Aorta (tissue), 5 donors: Measurements from ENCODE around the gene PLA2G2A. TPM values are rescaled to one million over a fixed set of nuclear protein-coding genes. Genes with fewer than 3 reads are reported as not detected.
"Not testable (repeated sequence)": the region's sequence is repeated elsewhere in the genome, so short reads cannot be mapped to it uniquely, and the experiment has no call there.

Experiments used
- ATAC-seq: fragments of 200-7000 bp; cut with Tn5 transposase; one replicate; pipeline ENCODE4 v1.9.1; 2022; ENCODE audit warnings: moderate library complexity; ENCODE audit not compliant: low FRiP score
- DNase-seq, 2 donors: peaks; one replicate each; pipeline ENCODE4 v3.0.0-alpha.2; 2020
- H3K27ac ChIP-seq, 2 donors: one replicate each; pipeline ENCODE4 v1.5.1; 2013; ENCODE audit warnings: low read length in 2 of 2, mild to moderate bottlenecking in 2 of 2, moderate library complexity in 2 of 2, control low read depth in 1 of 2, inconsistent platforms in 1 of 2, low read depth in 1 of 2
- H3K27me3 ChIP-seq, 2 donors: one replicate each; pipeline ENCODE4 v1.6.1; 2013; ENCODE audit warnings: control low read depth in 1 of 2, low read length in 1 of 2, mild to moderate bottlenecking in 1 of 2, moderate library complexity in 1 of 2; ENCODE audit not compliant: insufficient read depth in 2 of 2, control insufficient read depth in 1 of 2
- H3K36me3 ChIP-seq, 2 donors: one replicate each; pipeline ENCODE4 v1.6.1; 2013; ENCODE audit warnings: control low read depth in 1 of 2, low read length in 1 of 2, mild to moderate bottlenecking in 1 of 2; ENCODE audit not compliant: insufficient read depth in 2 of 2, control insufficient read depth in 1 of 2
- H3K4me1 ChIP-seq, 2 donors: one replicate each; pipeline ENCODE4 v1.6.1; 2013; ENCODE audit warnings: low read length in 2 of 2, control low read depth in 1 of 2, mild to moderate bottlenecking in 1 of 2, moderate library complexity in 1 of 2; ENCODE audit not compliant: insufficient read depth in 2 of 2, control insufficient read depth in 1 of 2
- H3K4me3 ChIP-seq, 2 donors: one replicate each; pipeline ENCODE4 v1.5.1; 2013; ENCODE audit warnings: low read length in 2 of 2, control low read depth in 1 of 2, mild to moderate bottlenecking in 1 of 2
- H3K9me3 ChIP-seq: one replicate; pipeline ENCODE4 v1.6.1; 2013; ENCODE audit warnings: mild to moderate bottlenecking, low read length; ENCODE audit not compliant: control insufficient read depth
- WGBS, 2 donors: extraction: QIAGEN DNeasy Blood & Tissue Kit; methylation state at CpG; one replicate each; pipeline ENCODE4 v1.1.7; 2013; 5-methylcytosine and 5-hydroxymethylcytosine counted together
- intact Hi-C, 2 donors: fragments of 100-400 bp; cut with DNase I; formaldehyde crosslinking; loops; one replicate each; pipeline versions ENCODE4 v1.14.2 to v1.15.0; 2022
- polyA plus RNA-seq, 2 donors: library from polyadenylated mRNA; stranded (reverse); fragments of 200-250 nt; gene quantifications; one replicate each; pipeline ENCODE4 v1.2.3, GENCODE V29; 2013
- total RNA-seq, 2 donors: library from RNA; stranded (reverse); fragmentation: NEBNext Ultra II Directional; extraction: Animal tissue kit (Norgen Biotek cat#: 25700); gene quantifications; one replicate each; pipeline ENCODE4 v1.2.1, GENCODE V29; 2021
- donor health status: healthy with polysubstance abuse.
- donor health status: Bipolar disorder and iron deficiency.
- donor health status: DM: no; HTN: no; CAD: no.
- donor health status: DM: no; HTN: no; CAD: no.
- donor health status: DM: yes; HTN: yes; CAD: no.

The PLA2G2A gene
- total and polyA plus RNA-seq, 4 donors: 11.2 to 2,513 (median 464) TPM

- ATAC-seq (no peak), DNase-seq (no peak)
- H3K9me3 ChIP-seq: peaks cover 3% of the 10 kb centered on the region
- WGBS, 2 donors: 78 to 89% methylated on average over 2 of the region's 2 CpGs
- H3K4me1 ChIP-seq: no peaks in the 10 kb centered on the region
- no peaks in the 10 kb centered on the region for H3K36me3 ChIP-seq
- no peaks in the 10 kb centered on the region for H3K27me3 ChIP-seq
- H3K4me3 ChIP-seq: no peak overlapping the region
- intact Hi-C loops: no loop called here
- no peak overlapping the region for H3K27ac ChIP-seq
Observed at GRCh38 chr1:19990689-19991088, 11.3 kb upstream of the PLA2G2A start.

DNA sequence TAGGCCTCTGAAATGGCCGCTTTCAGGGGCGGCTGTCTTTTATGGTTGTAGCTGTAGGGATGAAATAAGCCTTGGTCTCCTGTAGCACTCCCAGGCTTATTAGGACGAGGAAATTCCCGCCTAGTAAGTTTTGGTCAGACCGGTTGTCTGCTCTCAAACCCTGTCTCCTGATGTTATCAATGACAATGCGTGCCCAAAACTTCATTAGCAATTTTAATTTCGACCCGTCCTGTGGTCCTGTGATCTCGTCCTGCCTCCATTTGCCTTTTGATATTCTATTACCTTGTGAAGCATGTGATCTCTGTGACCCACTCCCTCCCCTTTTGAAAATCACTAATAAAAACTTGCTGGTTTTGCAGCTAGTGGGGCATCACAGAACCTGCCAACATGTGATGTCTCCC lies 10.8 kb upstream of the PLA2G2A start:
- ATAC-seq, H3K9me3 ChIP-seq, H3K36me3 ChIP-seq, H3K4me1 ChIP-seq, intact Hi-C loops, H3K27ac ChIP-seq, DNase-seq, H3K27me3 ChIP-seq, H3K4me3 ChIP-seq: not testable (repeated sequence)
- 64 to 76% methylated on average over 9 of the region's 9 CpGs for WGBS, 2 donors

DNA sequence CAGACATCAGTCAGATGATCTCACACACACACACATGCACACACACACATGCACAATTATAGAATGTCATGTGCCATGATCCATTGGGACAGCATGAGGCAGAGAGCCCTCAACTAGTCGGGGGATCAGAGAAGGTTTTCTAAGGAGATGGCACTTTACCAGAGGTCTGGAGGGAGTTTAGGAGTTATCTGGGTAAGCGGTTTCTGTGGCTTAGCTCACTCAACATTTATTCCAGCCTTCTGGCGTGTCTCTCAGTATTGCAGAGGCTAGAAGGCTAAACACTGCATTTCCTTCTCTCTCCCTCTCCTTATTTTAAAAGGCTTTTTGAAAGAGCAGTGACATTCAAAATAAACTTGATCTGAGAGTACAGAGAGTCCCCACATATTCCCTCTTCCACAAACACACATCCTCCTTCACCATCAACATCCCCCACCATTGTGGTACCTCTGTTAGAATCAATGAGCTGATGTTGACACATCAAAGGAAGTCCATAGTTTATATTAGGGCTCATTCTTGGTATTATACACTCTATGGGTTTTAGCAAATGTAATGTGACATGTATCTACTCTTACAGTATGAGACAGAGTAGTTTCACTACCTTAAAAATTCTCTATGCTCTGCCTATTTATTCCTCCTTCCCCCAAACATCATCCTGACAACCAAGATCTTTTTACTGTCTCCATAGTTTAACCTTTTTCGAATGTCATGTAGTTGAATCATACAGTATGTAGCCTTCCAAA lies 9.0 kb upstream of the PLA2G2A start:
- ATAC-seq (no peak), DNase-seq (no peak)
- intact Hi-C loops: no loop called here
- H3K4me1 ChIP-seq: no peaks in the 10 kb centered on the region
- 40 to 50% methylated on average over 4 of the region's 4 CpGs for WGBS, 2 donors
- no peaks in the 10 kb centered on the region for H3K9me3 ChIP-seq
- no peaks in the 10 kb centered on the region for H3K27me3 ChIP-seq
- H3K4me3 ChIP-seq: no peak overlapping the region
- no peaks in the 10 kb centered on the region for H3K36me3 ChIP-seq
- H3K27ac ChIP-seq: no peak overlapping the region

- no peaks in the 10 kb centered on the region for H3K27me3 ChIP-seq
- H3K27ac ChIP-seq: no peak overlapping the region
- H3K4me3 ChIP-seq: no peak overlapping the region
- intact Hi-C loops: no loop called here
- no peaks in the 10 kb centered on the region for H3K4me1 ChIP-seq
- ATAC-seq (no peak), DNase-seq (no peak)
- 81 to 90% methylated on average over 2 of the region's 2 CpGs for WGBS, 2 donors
- H3K36me3 ChIP-seq: no peaks in the 10 kb centered on the region
- no peaks in the 10 kb centered on the region for H3K9me3 ChIP-seq
Observed at GRCh38 chr1:19987719-19988118, 8.3 kb upstream of the PLA2G2A start.

DNA sequence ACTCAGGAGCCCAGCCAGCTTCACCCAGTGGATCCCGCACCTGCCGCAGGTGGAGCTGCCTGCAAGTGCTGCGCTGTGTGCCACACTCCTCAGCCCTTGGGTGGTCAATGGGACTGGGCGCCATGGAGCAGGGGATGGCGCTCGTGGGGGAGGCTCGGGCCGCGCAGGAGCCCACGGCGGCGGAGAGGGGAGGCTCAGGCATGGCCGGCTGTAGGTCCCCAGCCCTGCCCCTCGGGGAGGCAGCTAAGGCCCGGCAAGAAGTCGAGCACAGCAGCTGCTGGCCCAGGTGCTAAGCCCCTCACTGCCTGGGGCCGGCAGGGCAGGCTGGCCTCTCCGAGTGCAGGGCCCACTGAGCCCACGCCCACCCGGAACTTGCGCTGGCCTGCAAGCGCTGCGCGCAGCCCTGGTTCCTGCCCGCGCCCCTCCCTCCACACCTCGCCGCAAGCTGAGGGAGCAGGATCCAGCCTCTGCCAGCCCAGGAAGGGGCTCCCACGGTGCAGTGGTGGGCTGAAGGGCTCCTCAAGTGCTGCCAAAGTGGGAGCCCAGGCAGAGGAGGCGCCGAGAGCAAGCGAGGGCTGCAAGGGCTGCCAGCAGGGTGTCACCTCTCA lies 5.1 kb upstream of the PLA2G2A start:
- H3K36me3 ChIP-seq, ATAC-seq, H3K9me3 ChIP-seq, H3K27ac ChIP-seq, H3K4me3 ChIP-seq, intact Hi-C loops, H3K4me1 ChIP-seq, DNase-seq, H3K27me3 ChIP-seq: not testable (repeated sequence)
- 94% methylated on average over 30 to 32 of the region's 32 CpGs for WGBS, 2 donors

DNA sequence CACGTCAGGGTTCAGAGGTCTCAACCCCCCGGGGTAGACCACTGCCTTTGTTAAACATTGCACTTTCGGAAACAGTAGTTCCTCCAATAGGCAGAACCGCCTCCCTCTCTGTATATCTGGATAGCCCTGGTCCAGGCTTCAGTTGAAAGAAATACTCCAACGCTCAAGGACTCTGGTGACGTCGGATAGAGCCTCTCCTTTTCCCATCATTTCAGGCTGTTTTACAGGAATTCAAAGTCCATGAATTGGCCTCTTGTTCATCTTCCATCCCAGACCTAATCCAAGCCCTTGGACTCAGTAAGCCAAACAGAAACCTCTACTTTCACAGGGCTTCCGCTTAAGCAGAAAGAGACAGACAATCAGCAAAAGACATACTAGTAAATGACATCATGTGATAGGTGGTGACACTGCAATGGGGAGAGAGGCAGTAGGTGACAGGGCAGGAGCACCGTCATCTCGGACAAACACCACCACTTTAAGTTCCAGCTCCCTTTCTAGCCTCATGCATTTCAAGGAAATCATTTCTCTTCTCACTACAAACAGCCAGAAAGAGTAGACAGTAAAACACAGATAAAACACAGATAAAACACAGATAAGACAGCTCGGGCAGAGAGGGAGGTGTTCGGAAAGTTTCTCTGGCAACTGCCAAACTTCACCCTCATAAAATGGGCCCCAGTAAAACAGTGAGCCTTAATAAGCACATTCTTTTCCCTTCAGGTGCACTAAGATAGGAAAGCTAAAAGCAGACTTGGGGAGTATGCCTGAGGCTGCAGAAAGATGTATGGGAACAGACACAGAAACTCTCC lies 2.3 kb upstream of the PLA2G2A start:
- no peaks in the 10 kb centered on the region for H3K4me1 ChIP-seq
- WGBS, 2 donors: 65 to 71% methylated on average over 12 of the region's 12 CpGs
- H3K36me3 ChIP-seq: no peaks in the 10 kb centered on the region
- no peak overlapping the region for H3K4me3 ChIP-seq
- H3K27me3 ChIP-seq: no peaks in the 10 kb centered on the region
- intact Hi-C loops: no loop called here
- no peak for ATAC-seq
- no peak for DNase-seq
- no peaks in the 10 kb centered on the region for H3K9me3 ChIP-seq
- no peak overlapping the region for H3K27ac ChIP-seq

- DNase-seq (no peak), ATAC-seq (no peak)
- Histone ChIP-seq H3K27ac (no peak overlapping the region), H3K27me3 (no peaks in the 10 kb centered on the region), H3K9me3 (no peaks in the 10 kb centered on the region), H3K4me3 (no peak overlapping the region), H3K36me3 (no peaks in the 10 kb centered on the region), H3K4me1 (no peaks in the 10 kb centered on the region)
- 81 to 91% methylated on average over 1 of the region's 1 CpG for WGBS, 2 donors
- intact Hi-C loops: no loop called here
Observed at GRCh38 chr1:19981170-19981506, 1.7 kb upstream of the PLA2G2A start.

DNA sequence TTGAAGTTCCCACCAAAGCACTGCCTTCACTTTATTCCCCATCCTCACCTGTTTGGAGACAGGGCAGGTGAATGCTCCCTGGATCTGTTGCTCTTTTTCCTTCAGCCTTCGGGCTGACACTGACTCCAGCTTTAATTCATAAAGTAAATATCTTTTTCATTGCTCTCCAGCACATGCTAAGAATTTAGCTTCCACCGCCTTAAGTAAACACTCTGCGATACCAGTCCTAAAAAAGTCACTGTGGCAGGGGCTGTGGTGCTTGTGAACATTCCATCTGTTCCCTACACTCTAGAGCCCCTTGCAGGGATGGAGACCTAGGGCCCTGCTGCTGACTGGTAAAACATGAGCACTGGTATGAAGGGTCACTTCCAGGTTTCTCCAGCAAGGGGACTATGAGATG lies 896 bp upstream of the PLA2G2A start:
- Histone ChIP-seq H3K4me3 (no peak overlapping the region), H3K9me3 (no peaks in the 10 kb centered on the region), H3K27ac (no peak overlapping the region), H3K27me3 (no peaks in the 10 kb centered on the region), H3K36me3 (no peaks in the 10 kb centered on the region), H3K4me1 (no peaks in the 10 kb centered on the region)
- WGBS, 2 donors: 36 to 42% methylated on average over 3 of the region's 3 CpGs
- no peak for ATAC-seq
- intact Hi-C loops: no loop called here
- DNase-seq: no peak

DNA sequence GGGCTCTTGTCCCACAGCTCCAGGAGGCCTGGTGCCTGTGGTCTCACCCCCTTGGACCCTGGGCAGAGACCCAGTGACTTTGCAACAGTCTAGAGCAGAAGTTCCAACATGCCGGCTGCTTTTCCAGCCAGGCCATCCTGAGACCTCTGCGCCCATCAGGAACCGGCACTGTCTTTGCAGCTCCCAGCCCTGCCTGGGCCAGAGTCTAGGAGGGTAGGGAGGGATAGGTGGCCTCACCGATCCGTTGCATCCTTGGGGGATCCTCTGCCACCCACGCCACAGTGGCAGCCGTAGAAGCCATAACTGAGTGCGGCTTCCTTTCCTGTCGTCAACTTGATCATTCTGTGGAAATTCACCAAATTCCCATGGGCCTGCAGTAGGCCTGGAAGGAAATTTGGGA lies 1.3 kb downstream of the PLA2G2A start:
- DNase-seq: no peak

More for the DNA sequence above, 1.3 kb downstream of the PLA2G2A start:
- no peak overlapping the region for H3K4me3 ChIP-seq
- no peak overlapping the region for H3K27ac ChIP-seq
- no peaks in the 10 kb centered on the region for H3K4me1 ChIP-seq
- no peaks in the 10 kb centered on the region for H3K36me3 ChIP-seq
- ATAC-seq: no peak
- H3K27me3 ChIP-seq: no peaks in the 10 kb centered on the region
- WGBS, 2 donors: 86 to 94% methylated on average over 9 of the region's 9 CpGs
- intact Hi-C loops: no loop called here
- H3K9me3 ChIP-seq: no peaks in the 10 kb centered on the region
